Fibroblast of mammary gland (primary cell): ENCODE measurements around the gene TANC2.

Experiments
- DNase-seq: peaks from one replicate; pipeline ENCODE4 v3.0.0-alpha.2; 2010; ENCODE audit warnings: low read depth
- H3K4me3 ChIP-seq: 2 replicates; pipeline ENCODE4 v1.5.1; 2011; ENCODE audit warnings: low read depth, mild to moderate bottlenecking, low read length, moderate library complexity; ENCODE audit not compliant: control insufficient read depth
- TF ChIP-seq, protein P1 (sequence below): conservative IDR thresholded peaks from 2 replicates; pipeline ENCODE4 v1.5.1; 2011; ENCODE audit warnings: low read depth, low read length, inconsistent platforms; ENCODE audit not compliant: control insufficient read depth, insufficient read depth

The TANC2 gene

DNA sequence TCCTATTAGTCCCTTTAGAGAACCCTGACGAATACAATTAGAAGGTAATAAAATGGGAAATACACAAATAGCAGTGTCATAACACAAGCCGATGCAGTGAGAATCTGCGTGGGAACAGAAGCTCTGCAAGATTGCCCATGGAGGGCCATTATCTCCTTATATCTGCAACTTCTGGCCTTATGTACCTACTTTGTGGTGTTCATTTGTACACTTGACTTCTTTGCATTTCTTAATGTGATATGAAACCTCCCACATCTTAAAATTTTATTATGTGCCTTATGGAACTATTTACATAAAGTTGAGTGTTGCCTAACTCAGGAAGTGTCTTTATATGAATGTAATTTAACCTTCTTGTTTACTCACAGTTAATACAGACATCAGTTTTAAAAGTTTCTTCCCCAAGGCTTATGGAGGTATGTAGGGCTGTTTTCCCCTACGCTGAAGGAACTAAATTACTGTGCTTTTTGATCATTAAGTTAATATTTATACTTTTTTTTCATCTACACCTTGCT is 10.1 kb upstream of the TANC2 start:
- no peak overlapping the region for H3K4me3 ChIP-seq
- TF ChIP-seq, protein P1, sequence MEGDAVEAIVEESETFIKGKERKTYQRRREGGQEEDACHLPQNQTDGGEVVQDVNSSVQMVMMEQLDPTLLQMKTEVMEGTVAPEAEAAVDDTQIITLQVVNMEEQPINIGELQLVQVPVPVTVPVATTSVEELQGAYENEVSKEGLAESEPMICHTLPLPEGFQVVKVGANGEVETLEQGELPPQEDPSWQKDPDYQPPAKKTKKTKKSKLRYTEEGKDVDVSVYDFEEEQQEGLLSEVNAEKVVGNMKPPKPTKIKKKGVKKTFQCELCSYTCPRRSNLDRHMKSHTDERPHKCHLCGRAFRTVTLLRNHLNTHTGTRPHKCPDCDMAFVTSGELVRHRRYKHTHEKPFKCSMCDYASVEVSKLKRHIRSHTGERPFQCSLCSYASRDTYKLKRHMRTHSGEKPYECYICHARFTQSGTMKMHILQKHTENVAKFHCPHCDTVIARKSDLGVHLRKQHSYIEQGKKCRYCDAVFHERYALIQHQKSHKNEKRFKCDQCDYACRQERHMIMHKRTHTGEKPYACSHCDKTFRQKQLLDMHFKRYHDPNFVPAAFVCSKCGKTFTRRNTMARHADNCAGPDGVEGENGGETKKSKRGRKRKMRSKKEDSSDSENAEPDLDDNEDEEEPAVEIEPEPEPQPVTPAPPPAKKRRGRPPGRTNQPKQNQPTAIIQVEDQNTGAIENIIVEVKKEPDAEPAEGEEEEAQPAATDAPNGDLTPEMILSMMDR, result no peak
- no peak for DNase-seq

DNA sequence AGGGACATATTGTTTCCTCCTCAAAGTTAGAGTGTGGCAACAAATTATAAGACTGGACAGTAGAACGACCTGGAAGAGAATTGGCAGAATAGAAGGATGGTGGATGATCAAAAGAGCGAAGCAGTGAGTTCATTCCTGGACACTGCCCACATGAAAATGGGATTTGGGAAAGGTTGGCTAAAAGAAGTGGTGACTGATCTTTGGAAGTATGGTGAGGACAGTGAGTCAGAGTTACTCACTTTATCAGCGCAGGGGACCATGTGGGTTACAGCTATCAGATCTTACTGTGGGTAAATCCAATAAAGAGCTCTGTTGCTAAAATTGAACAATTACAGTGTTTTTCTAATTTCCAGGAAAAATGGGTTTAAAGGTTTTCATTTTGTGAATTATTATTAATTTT is 2.7 kb upstream of the TANC2 start:
- peak; percentile 94 for DNase-seq
- TF ChIP-seq, protein P1, result no peak
- no peak overlapping the region for H3K4me3 ChIP-seq

DNA sequence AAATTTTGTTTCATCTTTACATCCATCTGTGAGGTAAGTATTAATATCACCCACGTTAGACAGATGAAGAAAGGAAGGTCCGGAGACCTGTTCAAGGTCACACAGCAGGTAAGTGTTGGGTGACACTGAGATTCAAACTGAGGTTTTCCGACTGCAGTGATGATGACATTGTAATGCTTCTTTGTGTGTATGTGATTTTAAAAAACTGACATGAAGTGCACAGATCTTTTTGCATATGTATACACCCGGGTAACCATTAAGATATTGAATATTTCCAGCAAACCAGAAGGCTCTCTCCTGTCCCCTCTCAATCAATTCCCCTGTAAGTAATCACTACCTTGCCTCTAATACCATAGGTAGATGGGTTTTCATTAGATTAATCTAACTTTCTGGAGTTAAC is 1.5 kb upstream of the TANC2 start:
- no peak for DNase-seq
- no peak overlapping the region for H3K4me3 ChIP-seq
- TF ChIP-seq, protein P1, result no peak

GRCh38 chr17:62965174-62965685 is 805 bp upstream of the TANC2 start:
- TF ChIP-seq, protein P1, result no peak
- H3K4me3 ChIP-seq, result no peak overlapping the region
- DNase-seq, result peak; percentile 63

- peak overlapping the region; percentile 95 for H3K4me3 ChIP-seq
- DNase-seq, result peak; percentile 38
- TF ChIP-seq, protein P1, result no peak
Measured at GRCh38 chr17:62966426-62967204, 580 bp downstream of the TANC2 start.

DNA sequence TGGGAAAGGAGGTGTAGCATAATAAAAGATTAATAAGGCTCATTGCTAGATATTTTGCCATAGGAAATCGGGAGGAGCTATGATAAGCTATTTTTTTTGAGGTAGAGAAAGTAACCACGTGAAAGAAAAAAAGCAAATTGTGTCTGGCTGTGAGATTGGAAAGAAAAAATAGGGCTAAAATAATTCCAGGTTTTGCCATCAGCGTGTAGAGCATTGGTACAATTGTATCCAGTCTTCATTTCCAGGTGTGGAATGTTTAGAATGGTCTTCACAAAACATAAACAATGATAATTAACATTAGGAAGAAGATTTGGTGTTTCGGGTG is 1.1 kb downstream of the TANC2 start:
- TF ChIP-seq, protein P1, result no peak
- H3K4me3 ChIP-seq, result peak overlapping the region; percentile 95
- no peak for DNase-seq
